Liver (tissue), 9 donors: ENCODE measurements around the gene ME1. TPM values are rescaled to one million over a fixed set of nuclear protein-coding genes. Genes with fewer than 3 reads are reported as not detected.

Experiments used
- DNase-seq: peaks from one replicate; pipeline ENCODE4 v3.0.0-alpha.2; 2017; ENCODE audit warnings: low spot score
- H3K27ac ChIP-seq, 2 donors: one replicate each; pipeline ENCODE4 v1.7.0; 2013; ENCODE audit warnings: inconsistent platforms in 2 of 2, low read length in 2 of 2, control low read depth in 1 of 2, low read depth in 1 of 2, mild to moderate bottlenecking in 1 of 2
- H3K27me3 ChIP-seq, 4 donors: one replicate each; pipeline versions ENCODE4 v1.6.1 to v1.7.0; 2013; ENCODE audit warnings: low read length in 3 of 4, inconsistent platforms in 1 of 4, mild to moderate bottlenecking in 1 of 4, moderate library complexity in 1 of 4; ENCODE audit not compliant: control insufficient read depth in 4 of 4, insufficient read depth in 4 of 4
- H3K36me3 ChIP-seq, 4 donors: one replicate each; pipeline versions ENCODE4 v1.6.1 to v1.7.0; 2013; ENCODE audit warnings: low read length in 3 of 4, mild to moderate bottlenecking in 3 of 4, low read depth in 1 of 4, moderate library complexity in 1 of 4; ENCODE audit not compliant: control insufficient read depth in 4 of 4, insufficient read depth in 3 of 4
- H3K4me1 ChIP-seq, 4 donors: one replicate each; pipeline versions ENCODE4 v1.6.1 to v1.7.0; 2013; ENCODE audit warnings: low read length in 3 of 4, mild to moderate bottlenecking in 3 of 4, moderate library complexity in 1 of 4; ENCODE audit not compliant: control insufficient read depth in 4 of 4, insufficient read depth in 4 of 4
- H3K4me3 ChIP-seq, 3 donors: one replicate each; pipeline versions ENCODE4 v1.6.1 to v1.7.0; 2013; ENCODE audit warnings: low read length in 3 of 3, control low read depth in 1 of 3, low read depth in 1 of 3, mild to moderate bottlenecking in 1 of 3
- H3K9ac ChIP-seq, 2 donors: one replicate each; pipeline ENCODE4 v1.7.0; 2013; ENCODE audit warnings: low read length in 2 of 2, mild to moderate bottlenecking in 2 of 2, moderate library complexity in 2 of 2, control low read depth in 1 of 2, low read depth in 1 of 2
- H3K9me3 ChIP-seq, 4 donors: one replicate each; pipeline versions ENCODE4 v1.6.1 to v1.7.0; 2013; ENCODE audit warnings: low read length in 3 of 4; ENCODE audit not compliant: control insufficient read depth in 4 of 4
- CTCF ChIP-seq: fragments of 150-350 bp; IDR thresholded peaks from 2 replicates; pipeline ENCODE4 v1.5.1; 2017; ENCODE audit warnings: improper control_type of control experiment, low read depth, low read length; ENCODE audit not compliant: missing input control
- EGR1 ChIP-seq, 2 donors: IDR thresholded peaks; 2 replicates each; pipeline ENCODE4 v1.6.1; 2016 to 2018; ENCODE audit warnings: antibody characterized with exemption in 2 of 2, low read depth in 2 of 2
- GABPA ChIP-seq, 2 donors: IDR thresholded peaks in 1 of 2; conservative IDR thresholded peaks in 1 of 2; 2 replicates each; pipeline ENCODE4 v1.6.1; 2016; ENCODE audit warnings: antibody characterized with exemption in 2 of 2, mild to moderate bottlenecking in 1 of 2, moderate library complexity in 1 of 2
- HNF4G ChIP-seq: IDR thresholded peaks from 2 replicates; pipeline ENCODE4 v1.6.1; 2016; ENCODE audit warnings: antibody characterized with exemption
- JUND ChIP-seq, 2 donors: IDR thresholded peaks; 2 replicates each; pipeline ENCODE4 v1.6.1; 2016; ENCODE audit warnings: antibody characterized with exemption in 2 of 2
- MAX ChIP-seq: IDR thresholded peaks from 2 replicates; pipeline ENCODE4 v1.6.1; 2016; ENCODE audit warnings: antibody characterized with exemption
- NR2F2 ChIP-seq: IDR thresholded peaks from 2 replicates; pipeline ENCODE4 v1.6.1; 2016; ENCODE audit warnings: antibody characterized with exemption
- RAD21 ChIP-seq, 2 donors: IDR thresholded peaks; 2 replicates each; pipeline ENCODE4 v1.6.1; 2016; ENCODE audit warnings: antibody characterized with exemption in 2 of 2, mild to moderate bottlenecking in 2 of 2
- SP1 ChIP-seq: IDR thresholded peaks from 2 replicates; pipeline ENCODE4 v1.6.1; 2018; ENCODE audit warnings: antibody characterized with exemption, mild to moderate bottlenecking
- TAF1 ChIP-seq: conservative IDR thresholded peaks from 2 replicates; pipeline ENCODE4 v1.6.1; 2016; ENCODE audit warnings: antibody characterized with exemption, mild to moderate bottlenecking
- YY1 ChIP-seq: IDR thresholded peaks from 2 replicates; pipeline ENCODE4 v1.6.1; 2016; ENCODE audit warnings: antibody characterized with exemption, mild to moderate bottlenecking
- WGBS: extraction: QIAGEN DNeasy Blood & Tissue Kit; methylation state at CpG from one replicate; pipeline ENCODE4 v1.1.7; 2013; 5-methylcytosine and 5-hydroxymethylcytosine counted together
- polyA plus RNA-seq, 2 donors: library from polyadenylated mRNA; stranded (reverse) in 1 of 2; unstranded in 1 of 2; fragments of 200-250 nt in 1 of 2; fragments of >200 nt in 1 of 2; fragmentation: Nextera tagmentation in 1 of 2; extraction: Ambion mirVana in 1 of 2; gene quantifications; one replicate each; pipeline versions ENCODE4 v1.2.1 to v1.2.3, GENCODE V29; 2013 to 2015
- total RNA-seq, 2 donors: library from RNA; depleted of rRNA; stranded (reverse); fragments of >200 nt; gene quantifications; one replicate each; pipeline ENCODE4 v1.2.3, GENCODE V29; 2014
- TF ChIP-seq, protein P1 (sequence below): IDR thresholded peaks from 2 replicates; pipeline ENCODE4 v1.6.1; 2016; ENCODE audit warnings: antibody characterized with exemption, mild to moderate bottlenecking
- TF ChIP-seq, protein P2 (sequence below): IDR thresholded peaks from 2 replicates; pipeline ENCODE4 v1.6.1; 2016; ENCODE audit warnings: antibody characterized with exemption
- TF ChIP-seq, protein P3 (sequence below): IDR thresholded peaks from 2 replicates; pipeline ENCODE4 v1.6.1; 2016; ENCODE audit warnings: antibody characterized with exemption
- donor health status: healthy.
- donor health status: healthy.
- donor health status: healthy.
- donor health status: healthy.
- donor health status: healthy.

The ME1 gene
- total and polyA plus RNA-seq, 4 donors, result 4.3 to 7.8 (median 5.5) TPM

DNA sequence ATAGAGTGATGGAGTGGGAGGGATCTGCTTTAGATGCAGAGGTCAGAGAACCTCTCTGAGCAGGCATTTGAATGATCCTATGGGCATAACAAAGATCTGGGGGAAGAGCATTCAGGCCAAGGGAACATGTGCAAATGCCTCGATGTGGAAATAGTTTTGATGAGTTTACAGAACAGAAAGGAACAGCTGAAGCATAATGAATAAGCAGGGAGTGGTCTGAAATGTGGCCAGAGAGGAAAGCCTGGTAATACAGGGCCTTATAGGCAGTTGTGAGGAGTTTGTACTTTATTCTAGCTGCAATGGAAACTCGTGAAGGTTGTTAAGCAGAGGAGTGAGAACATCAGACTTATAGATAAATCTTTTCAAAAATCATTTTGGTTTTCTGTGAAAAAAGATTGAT is 33.0 kb upstream of the ME1 start:
- no peak overlapping the region for H3K9ac ChIP-seq
- no peaks in the 10 kb centered on the region for H3K4me1 ChIP-seq
- WGBS, result 62% methylated on average over 2 of the region's 2 CpGs
- H3K9me3 ChIP-seq, result no peaks in the 10 kb centered on the region
- no peaks in the 10 kb centered on the region for H3K27me3 ChIP-seq
- no peak for DNase-seq
- H3K36me3 ChIP-seq, result no peaks in the 10 kb centered on the region
- H3K27ac ChIP-seq, result no peak overlapping the region
- H3K4me3 ChIP-seq, result no peak overlapping the region
- TF ChIP-seq TAF1, result no peak
- TF ChIP-seq, protein P1, sequence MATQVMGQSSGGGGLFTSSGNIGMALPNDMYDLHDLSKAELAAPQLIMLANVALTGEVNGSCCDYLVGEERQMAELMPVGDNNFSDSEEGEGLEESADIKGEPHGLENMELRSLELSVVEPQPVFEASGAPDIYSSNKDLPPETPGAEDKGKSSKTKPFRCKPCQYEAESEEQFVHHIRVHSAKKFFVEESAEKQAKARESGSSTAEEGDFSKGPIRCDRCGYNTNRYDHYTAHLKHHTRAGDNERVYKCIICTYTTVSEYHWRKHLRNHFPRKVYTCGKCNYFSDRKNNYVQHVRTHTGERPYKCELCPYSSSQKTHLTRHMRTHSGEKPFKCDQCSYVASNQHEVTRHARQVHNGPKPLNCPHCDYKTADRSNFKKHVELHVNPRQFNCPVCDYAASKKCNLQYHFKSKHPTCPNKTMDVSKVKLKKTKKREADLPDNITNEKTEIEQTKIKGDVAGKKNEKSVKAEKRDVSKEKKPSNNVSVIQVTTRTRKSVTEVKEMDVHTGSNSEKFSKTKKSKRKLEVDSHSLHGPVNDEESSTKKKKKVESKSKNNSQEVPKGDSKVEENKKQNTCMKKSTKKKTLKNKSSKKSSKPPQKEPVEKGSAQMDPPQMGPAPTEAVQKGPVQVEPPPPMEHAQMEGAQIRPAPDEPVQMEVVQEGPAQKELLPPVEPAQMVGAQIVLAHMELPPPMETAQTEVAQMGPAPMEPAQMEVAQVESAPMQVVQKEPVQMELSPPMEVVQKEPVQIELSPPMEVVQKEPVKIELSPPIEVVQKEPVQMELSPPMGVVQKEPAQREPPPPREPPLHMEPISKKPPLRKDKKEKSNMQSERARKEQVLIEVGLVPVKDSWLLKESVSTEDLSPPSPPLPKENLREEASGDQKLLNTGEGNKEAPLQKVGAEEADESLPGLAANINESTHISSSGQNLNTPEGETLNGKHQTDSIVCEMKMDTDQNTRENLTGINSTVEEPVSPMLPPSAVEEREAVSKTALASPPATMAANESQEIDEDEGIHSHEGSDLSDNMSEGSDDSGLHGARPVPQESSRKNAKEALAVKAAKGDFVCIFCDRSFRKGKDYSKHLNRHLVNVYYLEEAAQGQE, result no peak
- no peak for TF ChIP-seq MAX
- no peak for TF ChIP-seq CTCF
- TF ChIP-seq RAD21 (IDR thresholded peaks at IDR 0.05), result no peak
- TF ChIP-seq YY1, result no peak
- TF ChIP-seq HNF4G, result no peak
- no peak for TF ChIP-seq JUND (IDR thresholded peaks at IDR 0.05)
- TF ChIP-seq NR2F2, result no peak
- TF ChIP-seq, protein P2, sequence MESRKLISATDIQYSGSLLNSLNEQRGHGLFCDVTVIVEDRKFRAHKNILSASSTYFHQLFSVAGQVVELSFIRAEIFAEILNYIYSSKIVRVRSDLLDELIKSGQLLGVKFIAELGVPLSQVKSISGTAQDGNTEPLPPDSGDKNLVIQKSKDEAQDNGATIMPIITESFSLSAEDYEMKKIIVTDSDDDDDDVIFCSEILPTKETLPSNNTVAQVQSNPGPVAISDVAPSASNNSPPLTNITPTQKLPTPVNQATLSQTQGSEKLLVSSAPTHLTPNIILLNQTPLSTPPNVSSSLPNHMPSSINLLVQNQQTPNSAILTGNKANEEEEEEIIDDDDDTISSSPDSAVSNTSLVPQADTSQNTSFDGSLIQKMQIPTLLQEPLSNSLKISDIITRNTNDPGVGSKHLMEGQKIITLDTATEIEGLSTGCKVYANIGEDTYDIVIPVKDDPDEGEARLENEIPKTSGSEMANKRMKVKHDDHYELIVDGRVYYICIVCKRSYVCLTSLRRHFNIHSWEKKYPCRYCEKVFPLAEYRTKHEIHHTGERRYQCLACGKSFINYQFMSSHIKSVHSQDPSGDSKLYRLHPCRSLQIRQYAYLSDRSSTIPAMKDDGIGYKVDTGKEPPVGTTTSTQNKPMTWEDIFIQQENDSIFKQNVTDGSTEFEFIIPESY, result no peak
- TF ChIP-seq, protein P3, sequence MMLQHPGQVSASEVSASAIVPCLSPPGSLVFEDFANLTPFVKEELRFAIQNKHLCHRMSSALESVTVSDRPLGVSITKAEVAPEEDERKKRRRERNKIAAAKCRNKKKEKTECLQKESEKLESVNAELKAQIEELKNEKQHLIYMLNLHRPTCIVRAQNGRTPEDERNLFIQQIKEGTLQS, result no peak
- TF ChIP-seq GABPA (IDR thresholded peaks at IDR 0.05 in 1 of 2, conservative IDR thresholded peaks at IDR 0.05 in 1 of 2), result no peak

DNA sequence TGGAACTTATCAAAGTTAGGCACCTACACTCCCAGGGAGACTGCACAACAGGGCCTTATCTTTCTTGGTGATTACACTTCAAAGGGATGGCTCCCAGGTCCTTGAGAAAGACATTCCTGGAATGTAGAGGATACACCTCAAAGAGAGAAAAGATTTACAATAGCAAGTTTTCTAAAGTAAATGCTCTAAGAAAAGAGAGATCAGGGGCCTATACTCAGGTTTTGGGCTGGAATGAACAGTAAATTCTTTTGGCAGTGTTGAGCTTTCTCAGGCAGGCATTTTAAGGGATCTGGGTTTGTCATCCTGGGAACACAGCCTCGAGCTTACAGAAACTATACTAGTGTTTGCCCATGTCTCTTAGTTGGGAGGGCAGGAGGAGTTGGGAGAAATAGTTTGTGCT is 31.7 kb upstream of the ME1 start:
- Histone ChIP-seq H3K4me3 (no peak overlapping the region), H3K27me3 (no peaks in the 10 kb centered on the region), H3K4me1 (no peaks in the 10 kb centered on the region), H3K9ac (no peak overlapping the region), H3K36me3 (no peaks in the 10 kb centered on the region), H3K27ac (no peak overlapping the region), H3K9me3 (no peaks in the 10 kb centered on the region)
- DNase-seq, result no peak
- TF ChIP-seq TAF1 (no peak), HNF4G (no peak), SP1 (no peak), YY1 (no peak), MAX (no peak), EGR1 (IDR thresholded peaks at IDR 0.05; ENCODE audit: low read depth in 2 of 2) (no peak)
- 66% methylated on average over 1 of the region's 1 CpG for WGBS
